K562 (cell line): ENCODE results near the gene RRAS. TPM values are rescaled to one million over a fixed set of nuclear protein-coding genes. Genes with fewer than 3 reads are reported as not detected.
A peak's percentile ranks its signal among the peaks of the same experiment; 100 is the strongest.

Source experiments
- ATAC-seq: fragments of 200-7000 bp; cut with Tn5 transposase; 3 replicates; pipeline ENCODE4 v1.9.1; 2020; ENCODE audit warnings: moderate library complexity
- BruUV-seq: library from RNA; stranded (reverse); fragments of 400-500 nt; replicated peaks from 2 replicates; lab custom pipeline; 2021; lab: Mats Ljungman, UMichigan
- CTCF ChIA-PET: fragments of 300-600 bp; formaldehyde crosslinking; extraction: SDS; loops from one replicate; lab custom pipeline; 2021; ENCODE audit warnings: low intra/inter-chr PET ratio; lab: Yijun Ruan, JAX
- POLR2A ChIA-PET: fragments of 300-600, 350-650 bp; sonication (Branson Sonifier 250); formaldehyde crosslinking; extraction: SDS; loops from one replicate; lab custom pipeline; 2021; ENCODE audit warnings: antibody characterized with exemption, inconsistent platforms; lab: Yijun Ruan, JAX
- DNase-seq, 4 experiments: peaks; one replicate each; pipeline versions ENCODE4 v3.0.0 to v3.0.0-alpha.2; 2011 to 2018; ENCODE audit warnings: low spot score in 3 of 4, mixed read lengths in 3 of 4; ENCODE audit errors: extremely low read depth in 1 of 4
- FAIRE-seq: peaks from 2 replicates; lab custom pipeline; 2011; peaks lifted over from hg19 to GRCh38; lab: Jason Lieb, UNC
- H2AFZ ChIP-seq: 2 replicates; pipeline ENCODE4 v1.6.0; 2011; ENCODE audit warnings: low read depth, low read length, control low read depth, inconsistent platforms
- H3K27ac ChIP-seq: fragments of 200-600 bp; 3 replicates; pipeline ENCODE4 v1.8.0; 2011; ENCODE audit warnings: low read depth, mild to moderate bottlenecking, control low read depth, inconsistent platforms, low read length, moderate library complexity, mixed read lengths; ENCODE audit errors: extremely low read depth
- H3K27me3 ChIP-seq, 2 experiments: fragments of 300-600 bp in 1 of 2; 2 replicates in 1 of 2; 3 replicates in 1 of 2; pipeline versions ENCODE4 v1.6.0 to v1.8.0; 2011; ENCODE audit warnings: inconsistent platforms in 2 of 2, low read length in 2 of 2, mild to moderate bottlenecking in 1 of 2, mixed read lengths in 1 of 2, moderate library complexity in 1 of 2; ENCODE audit not compliant: control insufficient read depth in 2 of 2, insufficient read depth in 2 of 2
- H3K36me3 ChIP-seq: fragments of 300-600 bp; 3 replicates; pipeline ENCODE4 v1.8.0; 2011; ENCODE audit warnings: mild to moderate bottlenecking, low read length, inconsistent platforms; ENCODE audit not compliant: control insufficient read depth, insufficient read depth
- H3K4me1 ChIP-seq, 2 experiments: fragments of 200-600 bp in 1 of 2; replicated peaks in 1 of 2; 2 replicates in 1 of 2; 3 replicates in 1 of 2; pipeline versions ENCODE4 v1.5.1 to v1.8.0; 2011; ENCODE audit warnings: inconsistent platforms in 2 of 2, low read length in 2 of 2, mild to moderate bottlenecking in 1 of 2, mixed read lengths in 1 of 2, moderate library complexity in 1 of 2; ENCODE audit not compliant: control insufficient read depth in 2 of 2, insufficient read depth in 2 of 2
- H3K4me2 ChIP-seq: 2 replicates; pipeline ENCODE4 v1.6.1; 2011; ENCODE audit warnings: low read length, control low read depth, inconsistent platforms, mixed read lengths; ENCODE audit not compliant: insufficient read depth
- H3K4me3 ChIP-seq: fragments of 200-600 bp; sonication (generic), shearing (Covaris generic); 2 replicates; pipeline ENCODE4 v1.5.1; 2016; ENCODE audit warnings: control low read depth, inconsistent platforms
- H3K79me2 ChIP-seq: fragments of 200-600 bp; 3 replicates; pipeline ENCODE4 v1.8.0; 2011; ENCODE audit warnings: low read length, inconsistent platforms; ENCODE audit not compliant: control insufficient read depth, insufficient read depth
- H3K9ac ChIP-seq, 2 experiments: 2 replicates each; pipeline versions ENCODE4 v1.6.0 to v1.6.1; 2011; ENCODE audit warnings: low read depth in 2 of 2, low read length in 2 of 2, control low read depth in 1 of 2, inconsistent platforms in 1 of 2, mild to moderate bottlenecking in 1 of 2, mixed read lengths in 1 of 2; ENCODE audit not compliant: insufficient read depth in 1 of 2
- H3K9me1 ChIP-seq: one replicate; pipeline ENCODE4 v1.6.0; 2011; ENCODE audit warnings: inconsistent platforms, mild to moderate bottlenecking, low read length, moderate library complexity; ENCODE audit not compliant: control insufficient read depth, insufficient read depth
- H3K9me3 ChIP-seq: replicated peaks from 2 replicates; pipeline ENCODE4 v1.5.1; 2011; ENCODE audit warnings: low read depth, low read length, inconsistent platforms; ENCODE audit not compliant: control insufficient read depth, insufficient read depth
- H4K20me1 ChIP-seq: replicated peaks from 2 replicates; pipeline ENCODE4 v1.6.1; 2011; ENCODE audit warnings: low read length, inconsistent platforms, mixed read lengths; ENCODE audit not compliant: control insufficient read depth, insufficient read depth
- BCOR ChIP-seq: fragments of 450-650 bp; IDR thresholded peaks from 2 replicates; pipeline ENCODE4 v1.6.1; 2016
- KDM1A ChIP-seq, 2 experiments: fragments of 450-650 bp; IDR thresholded peaks; 2 replicates each; pipeline ENCODE4 v1.6.1; 2016; ENCODE audit warnings: mild to moderate bottlenecking in 2 of 2
- PHF20 ChIP-seq: fragments of 450-650 bp; IDR thresholded peaks from 2 replicates; pipeline ENCODE4 v1.6.1; 2018; ENCODE audit not compliant: partially characterized antibody
- POLR2G ChIP-seq: fragments of 200-400 bp; formaldehyde crosslinking; IDR thresholded peaks from 2 replicates; pipeline ENCODE4 v1.6.1; 2017; ENCODE audit warnings: low read depth, mild to moderate bottlenecking, antibody characterized with exemption, low read length, moderate library complexity
- RBFOX2 ChIP-seq: fragments of 200-400 bp; formaldehyde crosslinking; IDR thresholded peaks from 2 replicates; pipeline ENCODE4 v1.6.1; 2017; ENCODE audit warnings: low read depth, mild to moderate bottlenecking, low read length, moderate library complexity
- ZKSCAN3 ChIP-seq: fragments of 250-450 bp; sonication (Bioruptor Pico); IDR thresholded peaks from 2 replicates; pipeline ENCODE4 v1.4.0; 2020
- WGBS: fragments of 100-300 bp; shearing (Covaris generic); methylation state at CpG from one replicate; pipeline ENCODE4 v1.1.6; 2016; ENCODE audit warnings: low coverage, mixed read lengths; ENCODE audit not compliant: insufficient coverage; ENCODE audit errors: missing lambda C conversion rate; 5-methylcytosine and 5-hydroxymethylcytosine counted together
- in situ Hi-C: fragments of 300-500 bp; cut with MboI; formaldehyde crosslinking; loops from 4 replicates; pipeline ENCODE4 v1.15.0; 2018; ENCODE audit warnings: inconsistent platforms, mixed read lengths
- intact Hi-C: fragments of 100-400 bp; cut with micrococcal nuclease; formaldehyde crosslinking; loops from 2 replicates; pipeline ENCODE4 v1.14.2; 2022
- polyA plus RNA-seq, 8 experiments: library from polyadenylated mRNA; depleted of rRNA in 4 of 8; stranded (reverse) in 5 of 8; unstranded in 3 of 8; fragments of >200 nt; fragmentation: Nextera tagmentation in 2 of 8; fragmentation: Illumina TruSeq in 1 of 8; extraction: Ambion mirVana in 2 of 8; extraction: Trizol in 1 of 8; gene quantifications; 2 replicates each; pipeline versions ENCODE4 v1.2.1 to v1.2.3, GENCODE V29; 2011 to 2014; ENCODE audit warnings: inconsistent platforms in 1 of 8, missing spikeins in 1 of 8
- total RNA-seq, 7 experiments: library from RNA; depleted of rRNA in 6 of 7; stranded (reverse); fragments of >200 nt in 6 of 7; fragmentation: Illumina TruSeq in 2 of 7; extraction: Trizol in 2 of 7; gene quantifications; 2 replicates each; pipeline versions ENCODE4 v1.2.1 to v1.2.3, GENCODE V29; 2011 to 2021; ENCODE audit warnings: low replicate concordance in 1 of 7
- TF ChIP-seq, protein P1 (sequence below), 3 experiments: fragments of 200-800 bp in 1 of 3; fragments of 250-450 bp in 1 of 3; fragments of 450-650 bp in 1 of 3; sonication (Bioruptor Pico) in 1 of 3; sonication (Bioruptor generic) in 1 of 3; formaldehyde crosslinking in 1 of 3; IDR thresholded peaks; 2 replicates each; pipeline versions ENCODE4 v1.6.1 to v1.8.0; 2016 to 2022; ENCODE audit warnings: mild to moderate bottlenecking in 2 of 3, missing genetic modification characterization in 2 of 3, missing compliant biosample characterization in 1 of 3, moderate library complexity in 1 of 3

The RRAS gene
- total and polyA plus RNA-seq, 9 of the 15 experiments (the other 6 are each of a cell fraction or from before 2014, with no cell fraction given), result 0.70 to 17.3 (median 8.2) TPM

DNA sequence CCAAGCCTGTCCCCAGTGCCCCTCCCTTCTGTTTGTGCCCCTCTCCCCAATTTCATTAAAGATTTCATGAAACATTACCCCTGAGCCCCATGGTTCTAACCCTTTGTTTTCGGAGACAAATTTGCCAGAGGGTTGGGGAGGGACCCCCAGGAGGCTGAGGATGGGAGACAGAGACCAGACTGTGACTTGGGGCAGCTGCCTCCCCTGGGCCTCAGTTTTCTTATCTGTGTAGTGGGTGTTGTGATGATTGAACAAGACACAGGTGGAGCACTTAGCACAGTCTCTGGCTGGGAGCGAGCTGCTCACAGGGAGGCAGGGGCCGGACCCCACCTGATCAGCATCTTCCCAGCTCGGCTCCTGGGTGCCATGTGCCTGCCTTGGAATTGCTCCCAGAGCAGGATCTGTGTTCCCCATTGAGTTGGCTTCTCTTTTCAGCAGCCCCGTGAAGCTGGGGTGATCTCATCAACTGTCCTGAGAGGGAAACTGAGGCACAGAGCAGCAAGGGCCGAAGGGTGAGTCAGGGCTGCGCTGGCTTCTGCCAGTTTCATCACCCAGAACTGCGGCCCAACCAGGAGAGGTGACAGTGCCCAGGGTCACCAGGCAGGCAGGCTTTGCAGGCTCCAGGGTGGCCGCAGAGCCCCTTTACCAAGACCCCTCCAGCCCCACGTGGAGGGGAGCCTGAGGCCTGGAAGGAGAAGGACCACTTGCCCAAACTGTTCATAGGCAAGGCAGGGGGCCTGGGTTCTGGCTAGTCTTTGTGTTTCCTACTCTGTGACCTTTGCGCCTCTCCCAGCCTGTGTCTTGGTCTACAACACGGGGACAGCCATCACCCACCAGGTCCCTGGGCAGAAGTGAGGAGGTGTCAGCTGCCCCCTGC, 18.9 kb upstream of the RRAS start:
- 93% methylated on average over 11 of the region's 12 CpGs for WGBS
- peaks cover 7% of the 10 kb centered on the region for H3K79me2 ChIP-seq
- TF ChIP-seq ZKSCAN3 (CRISPR knock-in tag) (no peak), RBFOX2 (peak; percentile 58), POLR2G (peak; percentile 56), BCOR (peak; percentile 73), KDM1A (IDR thresholded peaks at IDR 0.05) (peak in 1 of 2 experiments; percentile 36; a peak in 1 of 4 replicates), PHF20 (no peak)
- TF ChIP-seq, protein P1, sequence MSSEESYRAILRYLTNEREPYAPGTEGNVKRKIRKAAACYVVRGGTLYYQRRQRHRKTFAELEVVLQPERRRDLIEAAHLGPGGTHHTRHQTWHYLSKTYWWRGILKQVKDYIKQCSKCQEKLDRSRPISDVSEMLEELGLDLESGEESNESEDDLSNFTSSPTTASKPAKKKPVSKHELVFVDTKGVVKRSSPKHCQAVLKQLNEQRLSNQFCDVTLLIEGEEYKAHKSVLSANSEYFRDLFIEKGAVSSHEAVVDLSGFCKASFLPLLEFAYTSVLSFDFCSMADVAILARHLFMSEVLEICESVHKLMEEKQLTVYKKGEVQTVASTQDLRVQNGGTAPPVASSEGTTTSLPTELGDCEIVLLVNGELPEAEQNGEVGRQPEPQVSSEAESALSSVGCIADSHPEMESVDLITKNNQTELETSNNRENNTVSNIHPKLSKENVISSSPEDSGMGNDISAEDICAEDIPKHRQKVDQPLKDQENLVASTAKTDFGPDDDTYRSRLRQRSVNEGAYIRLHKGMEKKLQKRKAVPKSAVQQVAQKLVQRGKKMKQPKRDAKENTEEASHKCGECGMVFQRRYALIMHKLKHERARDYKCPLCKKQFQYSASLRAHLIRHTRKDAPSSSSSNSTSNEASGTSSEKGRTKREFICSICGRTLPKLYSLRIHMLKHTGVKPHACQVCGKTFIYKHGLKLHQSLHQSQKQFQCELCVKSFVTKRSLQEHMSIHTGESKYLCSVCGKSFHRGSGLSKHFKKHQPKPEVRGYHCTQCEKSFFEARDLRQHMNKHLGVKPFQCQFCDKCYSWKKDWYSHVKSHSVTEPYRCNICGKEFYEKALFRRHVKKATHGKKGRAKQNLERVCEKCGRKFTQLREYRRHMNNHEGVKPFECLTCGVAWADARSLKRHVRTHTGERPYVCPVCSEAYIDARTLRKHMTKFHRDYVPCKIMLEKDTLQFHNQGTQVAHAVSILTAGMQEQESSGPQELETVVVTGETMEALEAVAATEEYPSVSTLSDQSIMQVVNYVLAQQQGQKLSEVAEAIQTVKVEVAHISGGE (CRISPR knock-in tag; IDR thresholded peaks at IDR 0.05), result 0 out of 6 replicates have a peak, but pooled peaks of 1 of the 3 experiments have one; percentile 23
- peaks cover 0 to 24% of the 10 kb centered on the region in 2 experiments; a peak in 2 of 5 replicates for H3K4me1 ChIP-seq
- no peak overlapping the region for H3K4me3 ChIP-seq
- DNase-seq, result no peak
- no peaks in the 10 kb centered on the region for H3K27me3 ChIP-seq
- FAIRE-seq, result no peak
- H3K4me2 ChIP-seq, result no peak overlapping the region
- peaks cover 2% of the 10 kb centered on the region for H3K9me1 ChIP-seq
- ChIA-PET POLR2A (interaction anchor here (0.6 to 4.8 kb wide), 5 partner anchors 7 to 203 kb away, joined by 3 to 28 read pairs (median 3); partner anchors contain the start of genes BCL2L12, IRF3 and SCAF1), CTCF (no interaction called here)
- H2AFZ ChIP-seq, result no peak overlapping the region
- no peak overlapping the region for H3K9ac ChIP-seq
- H3K36me3 ChIP-seq, result peaks cover 91% of the 10 kb centered on the region; the same call in 2 of the 3 replicates
- ATAC-seq, result no peak
- H3K9me3 ChIP-seq, result 0 out of 2 replicates have a peak, but pooled peaks cover 2% of the 10 kb centered on the region
- H4K20me1 ChIP-seq, result 0 out of 2 replicates have a peak, but pooled peaks cover 14% of the 10 kb centered on the region
- BruUV-seq, result no TSS peak
- H3K27ac ChIP-seq, result no peak overlapping the region
- in situ Hi-C loops, result no loop called here
- intact Hi-C loops, result no loop called here
